Measurements from ENCODE around the gene RNF39. TPM values are rescaled to one million over a fixed set of nuclear protein-coding genes. Genes with fewer than 3 reads are reported as not detected.

RNF39 gene
- total and polyA plus RNA-seq, 2 of the 4 experiments (the other 2 are of a cell fraction), result not detected

- H2AK5ac ChIP-seq (ENCODE audit: low read depth, low read length), result no peak overlapping the region
- H3K14ac ChIP-seq (replicated peaks; ENCODE audit: low read depth, low read length), result no peak overlapping the region
- H3K36me3 ChIP-seq (ENCODE audit: control insufficient read depth, insufficient read depth, low read length), result no peaks in the 10 kb centered on the region
- H4K8ac ChIP-seq (ENCODE audit: low read depth in 2 of 2, low read length in 2 of 2), result no peak overlapping the region
- no peak overlapping the region for H3K4me2 ChIP-seq (ENCODE audit: low read depth, low read length)
- POLR2A ChIA-PET (ENCODE audit: unreplicated experiment), result no interaction called here
- no peak overlapping the region for H3K18ac ChIP-seq (ENCODE audit: low read depth, low read length)
- H4K91ac ChIP-seq (ENCODE audit: insufficient read depth, low read depth, low read length), result no peak overlapping the region
- no CpG with 5 or more reads among the region's 1 CpG for WGBS, 2 experiments (ENCODE audit: extremely low coverage in 2 of 2, insufficient read length in 1 of 2)
- dilution Hi-C loops (cut with HindIII; ENCODE audit: low sequenced_read_pairs, unreplicated experiment), result no loop called here
- ATAC-seq (ENCODE audit: low read depth), result no peak
- H3K4ac ChIP-seq (ENCODE audit: low read depth, low read length), result no peak overlapping the region
- in situ Hi-C loops (cut with MboI; ENCODE audit: low sequenced_read_pairs), result no loop called here
- H3K27me3 ChIP-seq (ENCODE audit: control insufficient read depth, insufficient read depth, low read length), result peaks cover 63% of the 10 kb centered on the region
- peaks cover 3% of the 10 kb centered on the region; the same call in 1 of the 2 replicates for H3K4me1 ChIP-seq (ENCODE audit: control insufficient read depth, insufficient read depth, low read length)
- intact Hi-C loops (cut with micrococcal nuclease), result no loop called here
- H3K4me3 ChIP-seq (ENCODE audit: insufficient read depth, low read depth, low read length), result no peak overlapping the region
- no peak overlapping the region for H3K9ac ChIP-seq (ENCODE audit: low read depth, low read length)
- TF ChIP-seq MAFK (IDR thresholded peaks at IDR 0.05; ENCODE audit: low read depth, low read length), result no peak
- TF ChIP-seq USF2 (IDR thresholded peaks at IDR 0.05; ENCODE audit: low read depth, low read length), result no peak
- TF ChIP-seq POLR2A (IDR thresholded peaks at IDR 0.05; ENCODE audit: low read depth, low read length), result no peak
- TF ChIP-seq RFX5 (IDR thresholded peaks at IDR 0.05; ENCODE audit: low read depth, low read length), result no peak
- no peak for TF ChIP-seq CTCF (conservative IDR thresholded peaks at IDR 0.05; ENCODE audit: low read depth, low read length)
- no peak for TF ChIP-seq RAD21 (IDR thresholded peaks at IDR 0.05; ENCODE audit: low read length)
- no peak for TF ChIP-seq MXI1 (IDR thresholded peaks at IDR 0.05; ENCODE audit: borderline replicate concordance, low read depth, low read length)
- no peak for TF ChIP-seq ELK1 (IDR thresholded peaks at IDR 0.05; ENCODE audit: borderline replicate concordance, low read depth, low read length)
- TF ChIP-seq BHLHE40 (IDR thresholded peaks at IDR 0.05; ENCODE audit: low read depth, low read length), result no peak
- TF ChIP-seq SMC3 (IDR thresholded peaks at IDR 0.05; ENCODE audit: low read depth, low read length), result no peak
- no peak for TF ChIP-seq CEBPB (IDR thresholded peaks at IDR 0.05; ENCODE audit: low read depth, low read length)
- TF ChIP-seq MAZ (IDR thresholded peaks at IDR 0.05; ENCODE audit: borderline replicate concordance, low read depth, low read length), result no peak
- no peak for TF ChIP-seq FOS (IDR thresholded peaks at IDR 0.05; ENCODE audit: low read depth, low read length)
- TF ChIP-seq NFE2L2 (IDR thresholded peaks at IDR 0.05; ENCODE audit: low read depth, low read length), result no peak
- no peak for TF ChIP-seq RCOR1 (IDR thresholded peaks at IDR 0.05; ENCODE audit: insufficient replicate concordance, low read length)
- TF ChIP-seq CHD1 (IDR thresholded peaks at IDR 0.05; ENCODE audit: low read depth, low read length), result no peak
- H2AK9ac ChIP-seq (replicated peaks; ENCODE audit: low read depth, low read length, poor library complexity), result no peak overlapping the region
- peaks cover 2% of the 10 kb centered on the region; the same call in 1 of the 2 replicates for H3K9me3 ChIP-seq (ENCODE audit: control insufficient read depth, insufficient read depth, low read length)
- no peak overlapping the region for H2BK20ac ChIP-seq (ENCODE audit: low read depth, low read length)
- no peaks in the 10 kb centered on the region for H3K79me1 ChIP-seq (ENCODE audit: low read depth in 1 of 2, low read length in 2 of 2)
- H3K23ac ChIP-seq (ENCODE audit: low read depth, low read length), result no peak overlapping the region
- CTCF ChIA-PET, result no interaction called here
- H3K56ac ChIP-seq (ENCODE audit: extremely low read depth, insufficient read depth, low read length), result no peak overlapping the region
- H2BK120ac ChIP-seq (ENCODE audit: low read depth, low read length), result no peak overlapping the region
- no peaks in the 10 kb centered on the region; the same call in 1 of the 2 replicates for H3K9me1 ChIP-seq (ENCODE audit: insufficient read depth, low read length)
- H3K27ac ChIP-seq (ENCODE audit: insufficient read depth, low read length), result no peak overlapping the region
- H2BK15ac ChIP-seq (ENCODE audit: low read depth, low read length), result no peak overlapping the region
- no peak overlapping the region for H2BK5ac ChIP-seq (ENCODE audit: low read depth, low read length, poor library complexity, severe bottlenecking)
- no peak overlapping the region for H2AFZ ChIP-seq (replicated peaks; ENCODE audit: low read length, poor library complexity)
- no peak for DNase-seq
- H4K5ac ChIP-seq (ENCODE audit: low read depth, low read length), result no peak overlapping the region
- BruUV-seq (replicated peaks), result no TSS peak
- H4K20me1 ChIP-seq (ENCODE audit: insufficient read depth, low read length), result no peaks in the 10 kb centered on the region
These were observed 21.3 kb upstream of the RNF39 start for GRCh38 chr6:30096829-30097228.
